ENCODE data around the gene CUEDC1.

Gene CUEDC1

DNA sequence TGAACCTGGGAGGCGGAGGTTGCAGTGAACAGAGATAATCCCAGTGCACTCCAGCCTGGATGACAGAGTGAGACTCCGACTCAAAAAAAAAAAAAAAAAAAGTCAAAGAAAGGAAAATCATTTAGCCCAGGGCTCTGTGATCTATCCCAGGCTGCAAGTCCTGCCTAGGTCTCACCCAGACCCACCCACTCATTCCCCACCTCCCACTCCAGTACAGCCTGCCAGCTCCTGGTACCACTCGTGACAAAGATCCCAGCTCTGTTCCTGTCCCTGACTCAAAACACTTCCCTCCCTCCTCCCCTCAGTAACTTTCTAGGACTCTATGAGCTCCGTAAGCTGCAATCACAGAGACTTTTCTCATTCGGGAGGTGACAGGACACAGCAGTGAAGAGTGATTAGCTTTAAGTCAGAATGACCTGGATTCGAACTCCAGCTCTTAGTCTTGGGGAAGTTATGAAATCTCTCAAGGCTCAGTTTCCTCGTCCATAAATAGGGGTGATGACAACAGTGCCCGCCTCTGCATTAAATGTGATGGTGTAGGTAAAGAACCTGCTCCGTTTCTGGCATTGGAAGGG is 77.3 kb downstream of the CUEDC1 start:
- TF ChIP-seq, protein P1, sequence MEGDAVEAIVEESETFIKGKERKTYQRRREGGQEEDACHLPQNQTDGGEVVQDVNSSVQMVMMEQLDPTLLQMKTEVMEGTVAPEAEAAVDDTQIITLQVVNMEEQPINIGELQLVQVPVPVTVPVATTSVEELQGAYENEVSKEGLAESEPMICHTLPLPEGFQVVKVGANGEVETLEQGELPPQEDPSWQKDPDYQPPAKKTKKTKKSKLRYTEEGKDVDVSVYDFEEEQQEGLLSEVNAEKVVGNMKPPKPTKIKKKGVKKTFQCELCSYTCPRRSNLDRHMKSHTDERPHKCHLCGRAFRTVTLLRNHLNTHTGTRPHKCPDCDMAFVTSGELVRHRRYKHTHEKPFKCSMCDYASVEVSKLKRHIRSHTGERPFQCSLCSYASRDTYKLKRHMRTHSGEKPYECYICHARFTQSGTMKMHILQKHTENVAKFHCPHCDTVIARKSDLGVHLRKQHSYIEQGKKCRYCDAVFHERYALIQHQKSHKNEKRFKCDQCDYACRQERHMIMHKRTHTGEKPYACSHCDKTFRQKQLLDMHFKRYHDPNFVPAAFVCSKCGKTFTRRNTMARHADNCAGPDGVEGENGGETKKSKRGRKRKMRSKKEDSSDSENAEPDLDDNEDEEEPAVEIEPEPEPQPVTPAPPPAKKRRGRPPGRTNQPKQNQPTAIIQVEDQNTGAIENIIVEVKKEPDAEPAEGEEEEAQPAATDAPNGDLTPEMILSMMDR (IDR thresholded peaks at IDR 0.05) = no peak
- H3K4me3 ChIP-seq = no peak overlapping the region
- DNase-seq (ENCODE audit: low spot score) = no peak
- H3K27ac ChIP-seq = peak overlapping the region in 1 of 2 donors; percentile 96

DNA sequence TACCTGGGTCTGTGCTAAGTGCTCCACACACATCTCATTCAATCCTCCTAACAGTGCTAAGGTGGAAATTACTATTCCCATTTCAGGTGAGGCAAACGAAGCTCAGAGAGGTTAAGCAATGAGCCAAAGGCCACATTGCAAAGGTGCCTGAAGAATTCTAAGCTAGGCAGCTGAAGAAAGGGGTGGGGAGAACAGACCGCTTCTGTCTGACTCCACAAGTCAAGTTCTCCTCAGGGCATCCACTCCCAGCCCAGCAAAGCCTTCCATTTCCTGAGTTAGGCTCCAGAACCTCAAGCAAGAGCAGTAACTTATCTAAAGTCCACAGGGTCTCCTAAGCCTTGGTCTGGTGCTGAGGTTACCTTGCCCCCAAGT is 78.4 kb downstream of the CUEDC1 start:
- TF ChIP-seq, protein P1 (IDR thresholded peaks at IDR 0.05) = no peak
- no peak for DNase-seq (ENCODE audit: low spot score)
- peak overlapping the region; percentile 77 to 98 for H3K27ac ChIP-seq

DNA sequence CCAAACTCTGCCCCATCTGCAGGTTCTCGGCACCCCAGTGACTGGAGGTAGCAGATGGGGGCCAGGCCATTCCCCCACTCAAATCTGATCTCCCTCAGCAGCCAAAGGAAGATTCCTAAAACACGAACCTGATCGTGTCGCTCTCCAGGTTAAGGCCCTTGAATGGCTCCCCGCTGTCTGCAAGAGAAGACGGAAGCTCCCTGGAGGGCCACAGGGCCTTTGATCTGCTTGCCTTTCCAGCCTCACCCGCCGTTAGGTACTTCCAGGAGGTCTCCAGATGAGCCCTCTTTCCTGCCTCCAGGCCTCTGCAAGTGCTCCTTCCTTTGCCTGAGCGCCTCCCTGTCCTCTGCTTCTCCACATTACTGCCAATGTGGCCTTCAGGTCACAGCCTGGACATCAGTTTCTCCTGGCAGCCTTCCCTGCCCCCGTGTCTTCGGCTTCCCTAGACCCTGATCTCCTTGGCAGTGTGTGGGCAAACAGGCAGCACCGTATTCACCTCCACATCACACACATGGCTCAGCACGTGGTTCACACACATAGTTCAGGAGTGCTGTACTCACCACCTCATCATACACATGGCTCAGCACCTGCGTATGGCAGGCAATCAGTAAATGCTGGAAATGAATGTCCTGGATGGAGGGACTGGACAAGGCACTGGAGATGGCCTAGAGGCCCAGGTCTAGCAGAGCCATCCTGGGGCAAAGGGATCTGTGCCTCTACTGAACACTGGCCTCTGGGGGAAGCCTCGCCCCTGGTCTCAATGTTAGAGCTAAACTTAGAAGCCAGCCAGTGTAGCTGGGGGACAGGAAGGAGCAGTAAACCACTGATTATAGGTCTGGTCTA is 79.0 kb downstream of the CUEDC1 start:
- TF ChIP-seq, protein P1 (IDR thresholded peaks at IDR 0.05) = no peak
- H3K4me3 ChIP-seq = no peak overlapping the region
- peak overlapping the region; percentile 77 to 98 for H3K27ac ChIP-seq
- no peak for DNase-seq (ENCODE audit: low spot score)

More for the DNA sequence above, 78.4 kb downstream of the CUEDC1 start:
- H3K4me3 ChIP-seq = no peak overlapping the region

DNA sequence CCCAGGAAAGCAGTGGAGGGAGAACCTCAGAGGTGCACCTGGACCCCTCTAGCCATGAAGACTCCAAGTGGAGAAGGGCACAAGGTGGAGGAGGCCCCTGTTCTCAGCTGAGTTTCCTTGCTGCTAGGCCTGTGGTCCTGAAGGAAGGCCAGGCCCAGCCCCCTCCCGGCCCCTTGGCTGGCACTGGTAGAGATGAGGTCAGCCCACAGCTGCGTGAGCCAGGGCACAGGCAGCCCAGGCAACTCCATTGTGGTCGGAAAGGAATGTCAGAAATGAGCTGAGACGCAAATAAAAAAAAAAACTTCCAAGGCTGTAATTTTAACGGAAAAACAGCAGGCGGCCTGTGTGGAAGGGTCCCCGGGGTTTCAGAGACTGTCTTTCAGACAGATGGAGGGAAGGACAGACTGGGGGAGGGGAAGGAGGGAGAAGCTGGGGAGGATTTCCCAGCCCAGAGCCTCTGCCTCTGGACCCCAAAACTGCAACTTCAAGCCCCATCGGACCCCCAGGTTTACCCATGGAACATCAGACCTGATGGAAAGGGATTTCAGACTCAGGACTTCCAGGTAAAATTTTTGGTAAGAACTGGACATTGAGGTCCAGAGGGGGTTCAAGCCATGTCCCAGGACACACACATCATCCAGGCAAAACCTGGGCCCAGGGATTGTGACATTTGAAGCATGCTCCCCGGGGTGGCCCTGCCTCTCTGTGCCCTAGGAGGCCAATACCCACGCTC is 79.8 kb downstream of the CUEDC1 start:
- TF ChIP-seq, protein P1 (IDR thresholded peaks at IDR 0.05) = peak; percentile 41
- Histone ChIP-seq H3K4me3 (peak overlapping the region; percentile 57), H3K27ac (peak overlapping the region; percentile 77 to 98)
- peak; percentile 96 for DNase-seq (ENCODE audit: low spot score)

DNA sequence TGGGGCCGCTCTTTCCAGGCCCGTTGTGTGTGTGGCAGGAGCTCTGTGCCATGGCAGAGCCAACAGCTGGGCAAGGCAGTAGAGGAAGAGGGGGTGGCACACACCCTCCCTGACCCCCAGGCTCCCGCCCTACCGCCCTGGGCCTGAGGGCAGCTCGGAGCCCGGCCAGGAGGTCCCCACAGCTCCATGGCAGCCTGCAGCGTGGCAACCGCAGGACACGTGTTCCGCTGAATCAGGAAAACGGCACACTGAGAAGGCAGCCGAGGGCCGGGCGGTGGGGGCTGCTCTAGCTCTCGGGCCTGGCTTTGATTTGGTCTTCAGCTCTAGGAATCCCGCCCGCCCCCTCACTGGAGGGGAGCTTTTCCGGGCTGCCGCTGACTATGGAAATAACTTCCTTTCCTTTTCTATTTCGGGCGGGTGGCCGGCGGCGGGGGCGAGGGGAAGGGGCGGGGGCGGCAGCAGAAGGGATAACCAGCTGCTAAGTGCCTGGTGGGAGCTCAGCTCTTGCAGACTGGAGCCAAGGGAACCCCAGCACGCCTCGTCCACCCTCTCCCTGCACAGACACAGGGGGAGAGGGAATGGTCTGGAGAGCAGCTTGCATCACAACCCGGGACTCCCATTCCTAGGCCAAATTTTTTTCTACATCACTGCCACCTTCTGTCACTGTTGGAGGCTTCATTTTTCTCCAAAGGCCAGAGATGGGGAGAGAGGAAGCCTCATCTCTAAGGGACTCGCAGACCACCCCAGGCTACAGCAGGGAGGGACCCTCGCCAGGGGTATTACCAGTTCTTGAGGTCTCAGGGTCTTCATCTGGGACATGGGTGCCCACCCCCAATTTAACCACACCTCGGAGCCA is 80.5 kb downstream of the CUEDC1 start:
- H3K4me3 ChIP-seq = peak overlapping the region; percentile 57
- H3K27ac ChIP-seq = peak overlapping the region; percentile 77 to 98
- TF ChIP-seq, protein P1 (IDR thresholded peaks at IDR 0.05) = no peak
- peak; percentile 92 for DNase-seq (ENCODE audit: low spot score)

DNA sequence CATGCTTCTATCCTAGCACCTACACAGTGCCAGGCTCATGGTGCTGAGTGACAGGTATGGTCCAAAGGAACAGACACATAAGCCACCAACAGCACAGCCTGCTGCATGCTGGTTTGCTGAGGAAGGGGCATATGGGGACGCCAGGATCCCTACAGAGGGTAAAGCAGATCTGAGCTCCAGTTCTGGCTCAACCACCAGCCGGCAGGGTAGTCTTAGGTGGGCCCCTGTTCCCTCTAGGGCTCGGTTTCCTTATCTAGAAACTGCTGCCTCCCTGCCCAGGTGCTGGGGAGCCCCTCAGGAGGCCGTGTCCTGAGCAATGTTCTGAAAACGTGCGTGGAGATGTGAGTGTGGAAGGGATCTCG is 81.2 kb downstream of the CUEDC1 start:
- peak overlapping the region; percentile 77 to 98 for H3K27ac ChIP-seq
- no peak for DNase-seq (ENCODE audit: low spot score)
- TF ChIP-seq, protein P1 (IDR thresholded peaks at IDR 0.05) = no peak
- H3K4me3 ChIP-seq = peak overlapping the region; percentile 57
